DND-41 (cell line): ENCODE results near the gene SLC39A9.
A peak's percentile ranks its signal among the peaks of the same experiment; 100 is the strongest.

Source experiments
- ATAC-seq: fragments of 200-7000 bp; cut with Tn5 transposase; 3 replicates; pipeline ENCODE4 v1.9.1; 2021; ENCODE audit warnings: low read depth; ENCODE audit not compliant: insufficient read depth
- DNase-seq: peaks from one replicate; pipeline ENCODE4 v3.0.0-alpha.2; 2020
- H2AFZ ChIP-seq: 2 replicates; pipeline ENCODE4 v1.6.0; 2012; ENCODE audit warnings: low read depth, low read length
- H3K27ac ChIP-seq: 2 replicates; pipeline ENCODE4 v1.5.1; 2012; ENCODE audit warnings: low read length, inconsistent platforms
- H3K27me3 ChIP-seq: fragments of 200-600 bp; sonication (generic); 2 replicates; pipeline ENCODE4 v1.6.0; 2012; ENCODE audit warnings: low read length, mild to moderate bottlenecking, inconsistent platforms; ENCODE audit not compliant: insufficient read depth, poor library complexity
- H3K36me3 ChIP-seq: 2 replicates; pipeline ENCODE4 v1.5.1; 2012; ENCODE audit warnings: low read length, inconsistent platforms; ENCODE audit not compliant: insufficient read depth
- H3K4me1 ChIP-seq: 2 replicates; pipeline ENCODE4 v1.5.1; 2012; ENCODE audit warnings: mild to moderate bottlenecking, low read length; ENCODE audit not compliant: insufficient read depth
- H3K4me2 ChIP-seq: 2 replicates; pipeline ENCODE4 v1.6.0; 2012; ENCODE audit warnings: mild to moderate bottlenecking, moderate library complexity, low read length, inconsistent platforms; ENCODE audit not compliant: insufficient read depth
- H3K4me3 ChIP-seq, 2 experiments: fragments of 200-600 bp in 1 of 2; shearing (Covaris generic) in 1 of 2; 2 replicates each; pipeline ENCODE4 v1.5.1; 2012 to 2016; ENCODE audit warnings: inconsistent platforms in 2 of 2, low read length in 2 of 2, mild to moderate bottlenecking in 2 of 2, low read depth in 1 of 2, moderate library complexity in 1 of 2
- H3K79me2 ChIP-seq: 2 replicates; pipeline ENCODE4 v1.6.0; 2012; ENCODE audit warnings: low read length, inconsistent platforms; ENCODE audit not compliant: insufficient read depth
- H3K9ac ChIP-seq: 2 replicates; pipeline ENCODE4 v1.6.0; 2012; ENCODE audit warnings: low read depth, mild to moderate bottlenecking, inconsistent platforms, low read length, moderate library complexity
- H3K9me3 ChIP-seq: 2 replicates; pipeline ENCODE4 v1.5.1; 2012; ENCODE audit warnings: low read length, moderate library complexity, mild to moderate bottlenecking, inconsistent platforms; ENCODE audit not compliant: insufficient read depth, severe bottlenecking
- H4K20me1 ChIP-seq: 2 replicates; pipeline ENCODE4 v1.6.0; 2012; ENCODE audit warnings: low read length; ENCODE audit not compliant: insufficient read depth
- EZH2 ChIP-seq: IDR thresholded peaks from 3 replicates; pipeline ENCODE4 v1.6.1; 2012; ENCODE audit warnings: borderline replicate concordance, low read depth, mild to moderate bottlenecking, moderate library complexity, low read length, inconsistent platforms; ENCODE audit not compliant: severe bottlenecking
- TF ChIP-seq, protein P1 (sequence below): IDR thresholded peaks from 2 replicates; pipeline ENCODE4 v1.5.1; 2012; ENCODE audit warnings: borderline replicate concordance, low read length, moderate library complexity, mild to moderate bottlenecking; ENCODE audit not compliant: poor library complexity, severe bottlenecking; ENCODE audit errors: extremely low read depth

SLC39A9 gene

DNA sequence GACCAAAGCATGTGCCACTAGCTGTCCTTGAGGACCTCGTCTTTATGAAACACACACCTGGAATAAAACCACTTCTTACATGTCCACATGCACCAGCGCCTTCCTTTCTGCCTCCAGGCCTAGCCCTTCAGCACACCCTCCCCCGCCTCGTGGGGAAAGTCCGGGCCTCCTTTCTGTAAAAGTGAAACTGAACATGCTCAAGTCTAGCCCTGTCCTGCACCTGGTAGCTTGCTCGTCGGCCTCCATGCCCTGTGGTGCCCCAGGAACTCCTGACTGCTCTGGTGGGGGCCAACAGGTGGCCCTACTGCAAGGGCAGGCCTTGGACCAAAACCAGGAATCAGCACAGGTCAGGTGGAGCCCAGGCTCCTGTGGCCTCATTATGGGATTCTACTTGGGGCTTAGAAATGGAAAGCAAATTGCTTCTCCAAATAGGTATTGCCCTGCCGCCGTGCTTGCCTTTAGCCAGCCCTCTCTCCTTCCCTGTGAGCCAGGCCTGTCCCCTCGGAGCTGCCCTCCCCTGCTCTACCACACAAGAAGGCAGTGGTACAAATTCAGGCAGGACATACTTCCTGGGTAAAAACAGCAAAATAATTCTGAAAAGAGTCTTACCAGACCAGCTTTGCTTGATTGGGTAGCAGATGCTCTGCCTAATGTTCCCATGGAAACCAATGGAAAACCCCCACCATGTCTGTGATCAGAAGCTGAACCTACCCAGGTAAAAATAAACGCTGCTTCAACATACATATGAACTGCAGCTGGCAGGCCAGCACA lies 43.9 kb upstream of the SLC39A9 start:
- no peak overlapping the region for H3K4me3 ChIP-seq
- ATAC-seq (peak; percentile 89), DNase-seq (peak; percentile 63)
- H4K20me1 ChIP-seq = peaks cover 4% of the 10 kb centered on the region; the same call in 1 of the 2 replicates
- no peak overlapping the region for H3K4me2 ChIP-seq
- H3K27ac ChIP-seq = no peak overlapping the region
- H3K36me3 ChIP-seq = no peaks in the 10 kb centered on the region
- H3K9ac ChIP-seq = no peak overlapping the region
- no peaks in the 10 kb centered on the region for H3K9me3 ChIP-seq
- no peaks in the 10 kb centered on the region for H3K79me2 ChIP-seq
- H2AFZ ChIP-seq = no peak overlapping the region
- no peaks in the 10 kb centered on the region for H3K4me1 ChIP-seq
- no peaks in the 10 kb centered on the region for H3K27me3 ChIP-seq
- TF ChIP-seq, protein P1, sequence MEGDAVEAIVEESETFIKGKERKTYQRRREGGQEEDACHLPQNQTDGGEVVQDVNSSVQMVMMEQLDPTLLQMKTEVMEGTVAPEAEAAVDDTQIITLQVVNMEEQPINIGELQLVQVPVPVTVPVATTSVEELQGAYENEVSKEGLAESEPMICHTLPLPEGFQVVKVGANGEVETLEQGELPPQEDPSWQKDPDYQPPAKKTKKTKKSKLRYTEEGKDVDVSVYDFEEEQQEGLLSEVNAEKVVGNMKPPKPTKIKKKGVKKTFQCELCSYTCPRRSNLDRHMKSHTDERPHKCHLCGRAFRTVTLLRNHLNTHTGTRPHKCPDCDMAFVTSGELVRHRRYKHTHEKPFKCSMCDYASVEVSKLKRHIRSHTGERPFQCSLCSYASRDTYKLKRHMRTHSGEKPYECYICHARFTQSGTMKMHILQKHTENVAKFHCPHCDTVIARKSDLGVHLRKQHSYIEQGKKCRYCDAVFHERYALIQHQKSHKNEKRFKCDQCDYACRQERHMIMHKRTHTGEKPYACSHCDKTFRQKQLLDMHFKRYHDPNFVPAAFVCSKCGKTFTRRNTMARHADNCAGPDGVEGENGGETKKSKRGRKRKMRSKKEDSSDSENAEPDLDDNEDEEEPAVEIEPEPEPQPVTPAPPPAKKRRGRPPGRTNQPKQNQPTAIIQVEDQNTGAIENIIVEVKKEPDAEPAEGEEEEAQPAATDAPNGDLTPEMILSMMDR = no peak
- TF ChIP-seq EZH2 = no peak

DNA sequence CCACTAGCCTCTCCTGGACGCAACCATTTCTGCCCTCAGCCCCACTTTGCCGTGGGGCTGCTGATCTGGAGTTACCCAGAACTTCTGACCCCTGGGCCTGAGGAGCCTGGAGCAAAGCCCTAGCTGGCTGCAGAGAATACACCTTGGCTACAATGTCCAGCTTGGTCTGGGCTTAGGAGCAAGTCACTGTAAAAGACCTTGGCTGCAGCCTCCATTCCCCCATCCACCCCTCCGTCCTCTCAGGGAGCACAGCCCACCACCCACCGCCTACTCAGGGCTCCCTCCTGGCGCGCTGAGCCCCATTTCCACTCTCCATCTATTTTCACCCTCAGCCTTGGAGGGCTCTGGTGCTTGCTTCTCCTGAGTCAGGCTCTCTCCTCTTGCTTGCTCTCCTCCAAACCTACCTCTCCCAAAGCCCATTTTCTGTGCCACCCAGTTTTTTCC lies 43.3 kb upstream of the SLC39A9 start:
- Histone ChIP-seq H3K9ac (no peak overlapping the region), H3K4me3 (no peak overlapping the region), H3K79me2 (no peaks in the 10 kb centered on the region), H4K20me1 (peaks cover 4% of the 10 kb centered on the region; the same call in 1 of the 2 replicates), H3K9me3 (no peaks in the 10 kb centered on the region), H2AFZ (no peak overlapping the region), H3K4me1 (no peaks in the 10 kb centered on the region), H3K36me3 (no peaks in the 10 kb centered on the region), H3K27me3 (no peaks in the 10 kb centered on the region), H3K4me2 (no peak overlapping the region), H3K27ac (no peak overlapping the region)
- DNase-seq = no peak
- TF ChIP-seq EZH2 = no peak
- TF ChIP-seq, protein P1 = no peak
- ATAC-seq = no peak

DNA sequence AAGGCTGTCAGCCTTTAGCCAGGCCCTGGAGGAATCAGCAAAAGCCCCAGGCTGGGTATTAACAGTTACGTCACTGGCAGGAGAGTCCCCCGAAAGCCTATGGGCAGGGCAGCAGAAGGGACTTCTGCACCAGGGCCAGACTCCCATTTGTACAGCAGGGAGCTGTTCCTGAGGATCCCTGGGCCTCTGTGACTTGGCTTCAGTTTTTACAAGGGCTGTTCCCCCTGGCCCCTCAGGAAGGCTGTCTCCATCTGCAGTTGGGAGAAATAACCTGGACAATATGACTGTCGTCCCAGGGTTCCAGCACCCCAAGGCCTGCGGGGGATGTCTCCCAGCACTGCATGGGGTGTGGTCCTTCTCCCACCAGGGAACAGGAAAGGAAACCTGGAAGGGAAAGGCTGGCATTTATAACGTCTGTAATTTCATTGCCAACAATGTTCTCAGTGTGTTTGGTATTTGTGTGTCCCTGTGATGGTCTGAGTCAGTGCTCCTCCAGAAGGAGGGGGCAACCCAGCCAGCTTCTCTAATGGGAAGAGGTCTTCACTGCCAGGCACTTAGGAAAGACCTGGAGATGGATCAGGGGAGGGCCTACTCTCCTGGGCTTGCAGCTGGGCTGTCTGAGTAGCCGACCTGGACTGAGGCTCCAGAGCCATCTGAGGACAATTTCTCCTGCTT lies 42.7 kb upstream of the SLC39A9 start:
- no peak for DNase-seq
- Histone ChIP-seq H3K9me3 (no peaks in the 10 kb centered on the region), H4K20me1 (peaks cover 4% of the 10 kb centered on the region; the same call in 1 of the 2 replicates), H3K27me3 (no peaks in the 10 kb centered on the region), H3K4me2 (no peak overlapping the region), H2AFZ (no peak overlapping the region), H3K36me3 (no peaks in the 10 kb centered on the region), H3K4me3 (no peak overlapping the region), H3K79me2 (no peaks in the 10 kb centered on the region), H3K27ac (no peak overlapping the region), H3K4me1 (no peaks in the 10 kb centered on the region), H3K9ac (no peak overlapping the region)
- TF ChIP-seq, protein P1 = no peak
- TF ChIP-seq EZH2 = no peak
- ATAC-seq = no peak
